SU-DHL-6 (cell line): Measurements from ENCODE around the gene GPR162.

Experiments
- H2AFZ ChIP-seq: fragments of 200-600 bp; sonication (generic); 2 replicates; pipeline ENCODE4 v1.6.1; 2014; ENCODE audit warnings: low read depth, mild to moderate bottlenecking, moderate library complexity, mixed read lengths, antibody characterized with exemption, low read length; ENCODE audit not compliant: severe bottlenecking
- H3F3A ChIP-seq: fragments of 200-600 bp; shearing (Covaris generic); 2 replicates; pipeline ENCODE4 v1.6.0; 2016; ENCODE audit warnings: antibody characterized with exemption, mild to moderate bottlenecking; ENCODE audit not compliant: insufficient read depth
- H3K27ac ChIP-seq: fragments of 200-600 bp; sonication (generic); 2 replicates; pipeline ENCODE4 v1.5.1; 2016; ENCODE audit warnings: low read depth, mild to moderate bottlenecking, low read length, moderate library complexity, mixed read lengths
- H3K27me3 ChIP-seq: fragments of 200-600 bp; sonication (generic), shearing (Covaris generic); 2 replicates; pipeline ENCODE4 v1.6.0; 2014; ENCODE audit warnings: mild to moderate bottlenecking, low read length
- H3K36me3 ChIP-seq: fragments of 200-600 bp; sonication (generic); 2 replicates; pipeline ENCODE4 v1.6.1; 2014; ENCODE audit warnings: mild to moderate bottlenecking, low read length, mixed read lengths
- H3K4me2 ChIP-seq: fragments of 300-600, 200-600 bp; shearing (Covaris generic), sonication (generic); 2 replicates; pipeline ENCODE4 v1.6.0; 2014; ENCODE audit warnings: low read length, low read depth, mild to moderate bottlenecking; ENCODE audit not compliant: poor library complexity, severe bottlenecking
- H3K4me3 ChIP-seq: fragments of 200-600 bp; sonication (generic); 2 replicates; pipeline ENCODE4 v1.5.1; 2014; ENCODE audit warnings: antibody characterized with exemption, low read length, mild to moderate bottlenecking, mixed read lengths; ENCODE audit not compliant: insufficient read depth, poor library complexity, severe bottlenecking
- H3K79me2 ChIP-seq: fragments of 200-600 bp; sonication (generic); 2 replicates; pipeline ENCODE4 v1.6.1; 2014; ENCODE audit warnings: mild to moderate bottlenecking, low read length, moderate library complexity; ENCODE audit not compliant: insufficient read depth
- H3K9ac ChIP-seq: fragments of 200-600 bp; sonication (generic); 2 replicates; pipeline ENCODE4 v1.7.0; 2014; ENCODE audit warnings: mild to moderate bottlenecking, low read length
- H3K9me2 ChIP-seq: fragments of 200-600 bp; sonication (generic); replicated peaks from 2 replicates; pipeline ENCODE4 v1.6.1; 2014; ENCODE audit warnings: low read length; ENCODE audit not compliant: insufficient read depth
- H3K9me3 ChIP-seq: fragments of 200-600 bp; sonication (generic); 2 replicates; pipeline ENCODE4 v1.6.1; 2014; ENCODE audit warnings: low read length, mixed read lengths; ENCODE audit not compliant: insufficient read depth
- H4K20me1 ChIP-seq: fragments of 200-600 bp; sonication (generic); 2 replicates; pipeline ENCODE4 v1.6.1; 2014; ENCODE audit warnings: low read depth, mild to moderate bottlenecking, antibody characterized with exemption, low read length, moderate library complexity, mixed read lengths
- EZH2phosphoT487 ChIP-seq: fragments of 200-600 bp; sonication (generic), shearing (Covaris generic); conservative IDR thresholded peaks from 2 replicates; pipeline ENCODE4 v1.6.1; 2018; ENCODE audit warnings: mild to moderate bottlenecking, antibody characterized with exemption, low read length, moderate library complexity, mixed read lengths
- TF ChIP-seq, protein P1 (sequence below): fragments of 200-600 bp; sonication (generic); IDR thresholded peaks from one replicate; pipeline ENCODE4 v1.5.1; 2017; ENCODE audit warnings: antibody characterized with exemption, mild to moderate bottlenecking, low read length, moderate library complexity; ENCODE audit not compliant: insufficient read depth, poor library complexity, severe bottlenecking

Gene GPR162

GRCh38 chr12:6782850-6783566, 38.6 kb upstream of the GPR162 start:
- H3K4me3 ChIP-seq, result no peak overlapping the region
- H3K9me2 ChIP-seq, result no peaks in the 10 kb centered on the region
- H3K9me3 ChIP-seq, result no peaks in the 10 kb centered on the region
- H3K9ac ChIP-seq, result no peak overlapping the region
- no peaks in the 10 kb centered on the region for H3K79me2 ChIP-seq
- no peak overlapping the region for H3K27ac ChIP-seq
- no peak overlapping the region for H3K4me2 ChIP-seq
- no peaks in the 10 kb centered on the region for H3F3A ChIP-seq
- TF ChIP-seq, protein P1, sequence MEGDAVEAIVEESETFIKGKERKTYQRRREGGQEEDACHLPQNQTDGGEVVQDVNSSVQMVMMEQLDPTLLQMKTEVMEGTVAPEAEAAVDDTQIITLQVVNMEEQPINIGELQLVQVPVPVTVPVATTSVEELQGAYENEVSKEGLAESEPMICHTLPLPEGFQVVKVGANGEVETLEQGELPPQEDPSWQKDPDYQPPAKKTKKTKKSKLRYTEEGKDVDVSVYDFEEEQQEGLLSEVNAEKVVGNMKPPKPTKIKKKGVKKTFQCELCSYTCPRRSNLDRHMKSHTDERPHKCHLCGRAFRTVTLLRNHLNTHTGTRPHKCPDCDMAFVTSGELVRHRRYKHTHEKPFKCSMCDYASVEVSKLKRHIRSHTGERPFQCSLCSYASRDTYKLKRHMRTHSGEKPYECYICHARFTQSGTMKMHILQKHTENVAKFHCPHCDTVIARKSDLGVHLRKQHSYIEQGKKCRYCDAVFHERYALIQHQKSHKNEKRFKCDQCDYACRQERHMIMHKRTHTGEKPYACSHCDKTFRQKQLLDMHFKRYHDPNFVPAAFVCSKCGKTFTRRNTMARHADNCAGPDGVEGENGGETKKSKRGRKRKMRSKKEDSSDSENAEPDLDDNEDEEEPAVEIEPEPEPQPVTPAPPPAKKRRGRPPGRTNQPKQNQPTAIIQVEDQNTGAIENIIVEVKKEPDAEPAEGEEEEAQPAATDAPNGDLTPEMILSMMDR, result no peak
- TF ChIP-seq EZH2phosphoT487, result no peak
- no peaks in the 10 kb centered on the region for H3K36me3 ChIP-seq
- no peak overlapping the region for H2AFZ ChIP-seq
- no peaks in the 10 kb centered on the region for H4K20me1 ChIP-seq
- no peaks in the 10 kb centered on the region for H3K27me3 ChIP-seq

DNA sequence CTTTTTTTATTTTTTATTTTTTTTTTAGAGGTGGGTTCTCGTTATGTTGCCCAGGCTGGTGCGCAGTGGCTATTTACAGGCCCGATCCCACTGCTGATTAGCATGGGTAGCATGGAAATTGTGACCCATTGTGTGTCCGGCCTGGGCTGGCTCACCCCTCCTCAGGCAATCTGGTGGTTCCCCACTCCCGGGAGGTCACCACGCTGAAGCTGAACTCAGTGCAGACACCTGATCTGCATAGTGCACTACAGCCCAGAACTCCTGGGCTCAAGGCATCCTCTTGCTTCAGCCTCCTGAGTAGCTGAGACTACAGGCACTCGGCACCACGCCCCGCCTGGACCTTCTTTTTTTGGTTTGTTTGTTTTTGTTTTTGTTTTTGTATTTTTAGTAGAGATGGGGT, 37.8 kb upstream of the GPR162 start:
- H2AFZ ChIP-seq, result no peak overlapping the region
- H3K79me2 ChIP-seq, result no peaks in the 10 kb centered on the region
- no peaks in the 10 kb centered on the region for H4K20me1 ChIP-seq
- no peak overlapping the region for H3K4me3 ChIP-seq
- H3F3A ChIP-seq, result no peaks in the 10 kb centered on the region
- H3K4me2 ChIP-seq, result no peak overlapping the region
- TF ChIP-seq, protein P1, result no peak
- TF ChIP-seq EZH2phosphoT487, result no peak
- no peaks in the 10 kb centered on the region for H3K9me3 ChIP-seq
- H3K27me3 ChIP-seq, result no peaks in the 10 kb centered on the region
- no peak overlapping the region for H3K27ac ChIP-seq
- no peaks in the 10 kb centered on the region for H3K36me3 ChIP-seq
- no peaks in the 10 kb centered on the region for H3K9me2 ChIP-seq
- no peak overlapping the region for H3K9ac ChIP-seq

GRCh38 chr12:6784296-6784695, 37.3 kb upstream of the GPR162 start:
- no peaks in the 10 kb centered on the region for H4K20me1 ChIP-seq
- no peaks in the 10 kb centered on the region for H3K79me2 ChIP-seq
- no peaks in the 10 kb centered on the region for H3K27me3 ChIP-seq
- TF ChIP-seq EZH2phosphoT487, result no peak
- TF ChIP-seq, protein P1, result no peak
- no peaks in the 10 kb centered on the region for H3K36me3 ChIP-seq
- no peaks in the 10 kb centered on the region for H3F3A ChIP-seq
- H3K4me2 ChIP-seq, result no peak overlapping the region
- H3K9me3 ChIP-seq, result no peaks in the 10 kb centered on the region
- H3K9me2 ChIP-seq, result no peaks in the 10 kb centered on the region
- no peak overlapping the region for H3K9ac ChIP-seq
- H2AFZ ChIP-seq, result no peak overlapping the region
- no peak overlapping the region for H3K4me3 ChIP-seq
- H3K27ac ChIP-seq, result no peak overlapping the region
